IPS-NIHi7 (cell line): Measurements from ENCODE around the gene TUBA8.
"Not testable (repeated sequence)": the region's sequence is repeated elsewhere in the genome, so short reads cannot be mapped to it uniquely, and the experiment has no call there.

Experiments used
- DNase-seq: peaks from one replicate; pipeline ENCODE4 v3.0.0; 2012; ENCODE audit warnings: mixed read lengths; ENCODE audit errors: extremely low spot score

The TUBA8 gene

DNA sequence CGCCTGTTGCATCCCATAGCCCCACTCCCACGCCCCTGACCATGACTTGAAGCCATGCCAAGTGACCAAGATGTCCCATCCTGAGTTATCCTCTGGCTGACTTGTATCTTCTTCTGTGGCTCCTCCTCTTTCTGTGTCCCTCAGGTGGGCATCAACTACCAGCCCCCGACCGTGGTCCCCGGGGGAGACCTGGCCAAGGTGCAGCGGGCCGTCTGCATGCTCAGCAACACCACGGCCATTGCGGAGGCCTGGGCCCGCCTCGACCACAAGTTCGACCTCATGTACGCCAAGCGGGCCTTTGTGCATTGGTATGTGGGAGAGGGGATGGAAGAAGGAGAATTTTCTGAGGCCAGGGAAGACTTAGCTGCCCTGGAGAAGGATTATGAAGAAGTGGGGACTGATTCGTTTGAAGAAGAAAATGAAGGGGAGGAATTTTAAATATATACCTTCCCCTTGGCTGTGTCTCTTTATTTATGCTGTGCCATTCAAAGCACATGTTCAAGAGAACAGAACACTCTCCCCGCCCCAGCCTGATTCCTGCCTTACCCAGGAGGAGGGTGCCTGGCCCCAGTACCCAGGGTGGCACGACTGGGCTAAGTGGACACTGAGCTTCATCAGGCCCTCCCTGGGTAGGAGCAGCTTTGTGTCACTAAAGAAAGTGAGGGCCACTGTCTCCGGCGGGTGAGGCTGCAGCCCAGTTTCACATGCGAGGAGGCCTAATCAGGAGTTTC lies 20.3 kb downstream of the TUBA8 start:
- no peak for DNase-seq

DNA sequence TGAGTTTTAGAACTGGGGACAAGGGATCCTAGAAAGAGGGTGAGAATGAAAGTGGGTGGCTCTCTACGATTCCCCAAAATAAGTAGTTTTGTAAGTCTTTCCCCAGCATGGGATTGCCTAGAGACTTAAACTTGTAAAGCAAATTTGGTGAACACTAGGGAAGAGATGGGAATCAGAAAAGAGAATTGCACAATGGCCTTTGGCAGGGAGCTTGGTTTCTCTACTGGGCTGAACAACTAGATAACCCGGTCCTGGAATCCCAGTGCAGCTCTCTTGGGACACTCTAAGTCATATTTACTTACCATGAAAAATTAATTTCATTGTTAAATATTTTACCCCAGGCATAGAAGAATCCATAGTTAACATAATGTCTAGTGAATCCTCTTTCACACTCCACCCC lies 22.8 kb downstream of the TUBA8 start:
- no peak for DNase-seq

DNA sequence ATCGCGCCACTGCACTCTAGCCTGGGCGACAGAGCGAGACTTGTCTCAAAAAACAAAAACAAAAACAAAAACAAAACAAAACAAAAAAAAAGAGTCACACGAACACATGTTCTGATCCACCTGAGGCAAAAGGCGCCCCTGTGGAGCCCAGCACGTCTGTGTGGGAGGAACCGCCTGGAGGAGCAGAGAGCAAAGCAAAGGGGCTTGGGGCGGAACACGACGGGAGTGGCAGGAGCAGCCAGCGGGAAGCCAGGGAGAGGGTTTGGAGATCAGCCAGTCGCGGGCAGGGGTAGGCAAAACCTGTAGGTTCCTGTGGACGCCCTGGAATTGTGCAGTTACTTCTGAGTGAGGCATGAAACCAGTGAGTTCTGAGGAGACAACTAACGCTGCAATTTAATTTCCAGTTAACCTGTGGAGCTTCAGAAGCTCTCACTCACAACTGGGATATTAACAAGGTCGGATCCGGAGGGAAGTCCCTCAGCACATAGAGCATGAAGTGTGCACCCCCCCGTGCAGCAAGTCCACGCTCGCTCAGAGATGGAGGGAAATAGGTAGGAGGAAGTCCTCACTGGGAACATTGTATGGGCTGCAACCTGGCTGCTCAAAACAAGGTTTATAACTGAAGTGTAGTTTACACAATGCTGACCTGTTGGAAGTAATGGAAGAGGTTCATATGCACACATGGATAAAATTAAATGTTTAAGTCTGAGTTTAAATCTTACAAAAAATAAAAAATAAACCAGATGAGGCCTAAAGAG lies 26.1 kb downstream of the TUBA8 start:
- no peak for DNase-seq

DNA sequence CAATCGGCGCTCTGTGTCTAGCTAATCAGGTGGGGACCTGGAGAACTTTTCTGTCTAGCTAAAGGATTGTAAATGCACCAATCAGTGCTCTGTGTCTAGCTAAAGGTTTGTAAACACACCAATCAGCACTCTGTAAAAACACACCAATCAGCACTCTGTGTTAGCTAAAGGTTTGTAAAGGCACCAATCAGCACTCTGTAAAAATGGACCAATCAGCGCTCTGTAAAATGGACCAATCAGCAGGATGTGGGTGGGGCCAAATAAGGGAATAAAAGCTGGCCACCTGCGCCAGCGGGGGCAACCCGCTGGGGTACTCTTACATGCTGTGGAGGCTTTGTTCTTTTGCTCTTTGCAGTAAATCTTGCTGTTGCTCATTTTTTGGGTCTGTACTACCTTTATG lies 30.4 kb downstream of the TUBA8 start:
- DNase-seq: not testable (repeated sequence)

DNA sequence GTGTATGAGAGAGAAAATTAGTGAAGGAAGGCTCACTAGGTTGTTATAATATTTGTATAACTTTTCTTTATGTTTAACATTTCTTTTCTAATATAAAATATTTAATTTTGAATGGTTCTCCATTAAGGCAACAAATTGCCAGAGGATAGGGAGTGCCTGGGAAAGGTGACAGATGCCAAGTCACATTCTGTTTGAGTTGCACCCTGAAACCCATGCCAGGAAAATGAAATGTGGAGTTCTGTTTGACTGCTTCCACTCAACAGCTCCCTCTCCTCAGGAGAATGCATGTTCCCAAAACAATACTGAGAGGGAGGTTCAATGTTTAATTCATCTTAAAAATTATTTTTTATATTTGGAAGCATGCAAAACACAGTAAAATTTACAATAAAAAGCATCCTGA lies 33.5 kb downstream of the TUBA8 start:
- no peak for DNase-seq

DNA sequence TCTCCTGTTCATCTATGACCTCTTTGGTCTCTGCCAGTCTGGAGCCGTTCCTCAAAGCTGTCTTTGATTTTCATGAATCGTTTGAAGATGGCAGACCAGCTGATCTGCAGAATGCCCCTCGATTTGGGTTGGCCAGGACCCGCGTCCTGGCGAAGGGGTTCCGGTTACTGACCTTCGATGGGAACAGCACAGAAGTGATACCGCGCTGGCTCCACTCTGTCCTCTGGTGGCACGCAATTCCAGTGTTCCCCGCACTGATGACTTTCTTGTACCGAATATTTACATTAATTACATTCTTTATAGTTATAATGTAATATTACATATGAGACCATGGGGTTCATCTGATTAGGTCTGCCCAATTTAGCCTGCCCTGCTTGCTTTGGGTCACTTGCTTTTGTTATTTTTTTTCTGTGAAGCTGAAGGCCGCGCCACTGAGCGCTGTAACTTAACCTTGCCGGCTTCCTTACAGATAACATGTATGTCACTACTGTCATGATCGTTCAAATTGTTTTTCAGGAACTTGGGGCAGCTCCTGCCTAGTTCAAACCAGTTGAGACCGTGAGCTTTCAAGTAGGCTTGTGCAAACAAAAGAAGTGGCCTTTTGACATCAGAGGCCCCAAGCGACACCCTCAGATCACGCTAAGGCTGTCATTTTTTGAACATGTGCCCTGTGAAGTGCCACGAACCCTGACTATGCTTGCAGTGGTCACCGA lies 35.2 kb downstream of the TUBA8 start:
- no peak for DNase-seq

DNA sequence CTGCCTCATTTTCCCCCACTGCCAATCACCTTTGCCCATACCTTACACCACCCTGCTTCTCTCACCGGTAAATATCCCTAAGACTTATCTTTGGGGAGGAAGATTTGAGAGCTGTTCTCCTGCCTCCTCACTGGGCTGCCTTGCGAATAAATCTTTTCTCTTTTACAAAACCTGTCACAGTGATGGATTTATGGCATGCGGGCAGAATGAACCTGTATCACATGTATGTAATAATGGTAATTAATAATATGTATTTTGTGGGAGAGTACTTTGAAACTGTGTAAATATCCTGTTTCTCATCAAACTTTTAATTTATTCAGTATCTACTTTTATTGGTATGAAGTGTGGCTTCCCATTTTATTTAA lies 35.8 kb downstream of the TUBA8 start:
- DNase-seq: no peak

DNA sequence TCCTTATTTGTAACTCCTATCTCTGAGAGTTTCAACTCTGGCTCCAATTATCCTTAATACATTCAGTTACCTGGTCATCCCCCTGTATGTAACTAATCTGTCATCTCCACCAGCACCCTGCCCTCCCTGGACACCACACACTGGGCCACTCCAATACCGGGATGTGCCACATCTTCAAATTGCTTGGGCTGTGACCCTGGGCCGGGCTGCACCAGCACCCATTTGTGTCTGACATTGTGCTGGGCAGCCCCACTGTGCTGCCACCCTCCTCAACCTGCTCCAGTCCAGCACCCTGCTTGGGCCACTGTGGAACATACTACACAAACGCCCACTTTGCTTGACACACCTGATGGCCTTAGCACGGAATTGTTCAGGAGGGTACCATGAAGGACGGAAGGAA lies 37.2 kb downstream of the TUBA8 start:
- DNase-seq: no peak

DNA sequence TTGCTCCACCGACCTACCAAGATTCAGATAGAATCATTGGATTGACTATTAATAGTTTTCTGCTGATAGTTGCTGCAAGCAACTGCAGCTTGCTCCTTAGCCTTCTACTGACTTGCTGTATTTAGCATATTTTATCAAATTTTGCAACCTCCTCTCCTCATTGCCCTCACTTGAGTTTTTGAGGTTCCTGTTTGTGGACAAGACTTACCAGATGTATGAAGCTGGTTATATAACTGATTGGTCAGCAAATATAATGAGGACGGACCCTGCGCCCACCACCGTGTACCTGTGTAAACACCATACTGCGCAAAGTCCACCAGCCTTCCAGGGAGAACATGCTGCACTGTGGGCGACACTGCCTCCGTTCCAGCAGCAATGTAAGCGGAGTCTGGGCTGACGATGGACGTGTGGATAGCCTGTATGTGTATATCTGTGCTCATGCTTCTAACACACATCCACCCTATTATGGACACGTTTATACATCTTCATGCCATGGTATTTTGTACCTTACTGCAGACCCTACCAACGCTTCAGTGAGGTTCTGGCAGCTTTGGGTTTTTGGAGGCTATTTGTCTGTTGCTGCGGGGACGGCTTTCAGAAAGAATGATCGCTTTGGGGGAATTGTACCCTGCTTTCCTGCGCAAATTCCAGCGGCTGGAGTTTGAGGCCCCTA lies 37.8 kb downstream of the TUBA8 start:
- DNase-seq: no peak

DNA sequence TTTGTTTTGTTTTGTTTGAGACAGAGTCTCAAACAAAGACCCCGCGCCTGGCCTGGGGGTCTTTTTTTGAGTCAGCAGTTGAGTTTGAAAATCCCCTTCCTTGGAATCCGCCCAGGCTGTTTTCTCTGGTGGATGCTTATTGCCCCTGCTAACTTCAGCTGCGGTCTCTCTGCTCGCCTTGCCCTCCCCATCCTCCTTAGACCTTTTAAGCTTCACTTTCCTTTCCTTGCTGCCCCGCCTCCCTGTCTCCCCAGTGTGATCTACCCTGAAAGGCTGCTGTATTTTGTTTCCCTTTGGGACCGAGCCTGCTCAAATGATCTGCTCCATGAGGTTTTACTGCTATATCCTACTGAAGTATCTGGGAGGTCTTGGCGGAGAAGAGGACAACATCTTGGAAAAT lies 41.9 kb downstream of the TUBA8 start:
- no peak for DNase-seq

DNA sequence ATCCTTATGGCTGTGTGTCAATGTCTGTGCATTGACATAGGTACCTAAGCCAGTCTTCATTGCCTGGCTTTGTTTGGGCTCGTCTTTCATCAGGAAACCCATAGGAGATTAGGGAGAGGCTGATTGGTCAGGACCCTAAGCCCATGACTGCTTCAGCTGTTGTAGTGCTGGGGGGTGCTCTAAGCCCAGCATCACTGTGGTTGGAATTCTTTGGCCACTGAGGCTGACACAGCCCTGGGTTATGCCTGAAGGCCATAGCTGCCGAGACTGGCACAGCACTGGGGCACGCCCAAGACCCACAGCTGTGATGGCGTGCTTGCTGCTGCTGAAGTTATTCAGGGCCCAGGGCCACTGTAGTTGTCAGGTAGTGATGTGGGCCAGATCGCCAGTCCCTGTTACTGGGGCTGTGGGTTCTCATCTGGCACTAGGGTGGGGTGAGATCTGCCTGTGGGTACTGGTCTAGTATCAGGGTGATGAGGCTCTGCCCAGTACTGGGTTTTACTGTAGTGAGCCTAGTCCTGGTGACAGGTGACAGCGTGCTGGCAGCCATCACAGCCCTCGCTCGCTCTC lies 44.3 kb downstream of the TUBA8 start:
- no peak for DNase-seq

DNA sequence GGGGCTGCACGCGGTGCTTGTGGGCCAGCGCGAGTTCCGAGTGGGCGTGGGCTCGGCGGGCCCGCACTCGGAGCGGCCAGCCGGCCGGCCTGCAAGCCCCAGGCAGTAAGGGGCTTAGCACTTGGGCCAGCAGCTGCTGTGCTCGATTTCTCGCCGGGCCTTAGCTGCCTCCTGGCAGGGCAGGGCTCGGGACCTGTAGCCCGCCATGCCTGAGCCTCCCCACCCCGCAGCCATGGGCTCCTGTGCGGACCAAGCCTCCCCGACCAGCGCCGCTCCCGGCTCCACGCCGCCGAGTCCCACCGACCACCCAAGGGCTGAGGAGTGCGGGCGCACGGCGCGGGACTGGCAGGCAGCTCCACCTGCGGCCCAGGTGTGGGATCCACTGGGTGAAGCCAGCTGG lies 44.9 kb downstream of the TUBA8 start:
- DNase-seq: not testable (repeated sequence)

DNA sequence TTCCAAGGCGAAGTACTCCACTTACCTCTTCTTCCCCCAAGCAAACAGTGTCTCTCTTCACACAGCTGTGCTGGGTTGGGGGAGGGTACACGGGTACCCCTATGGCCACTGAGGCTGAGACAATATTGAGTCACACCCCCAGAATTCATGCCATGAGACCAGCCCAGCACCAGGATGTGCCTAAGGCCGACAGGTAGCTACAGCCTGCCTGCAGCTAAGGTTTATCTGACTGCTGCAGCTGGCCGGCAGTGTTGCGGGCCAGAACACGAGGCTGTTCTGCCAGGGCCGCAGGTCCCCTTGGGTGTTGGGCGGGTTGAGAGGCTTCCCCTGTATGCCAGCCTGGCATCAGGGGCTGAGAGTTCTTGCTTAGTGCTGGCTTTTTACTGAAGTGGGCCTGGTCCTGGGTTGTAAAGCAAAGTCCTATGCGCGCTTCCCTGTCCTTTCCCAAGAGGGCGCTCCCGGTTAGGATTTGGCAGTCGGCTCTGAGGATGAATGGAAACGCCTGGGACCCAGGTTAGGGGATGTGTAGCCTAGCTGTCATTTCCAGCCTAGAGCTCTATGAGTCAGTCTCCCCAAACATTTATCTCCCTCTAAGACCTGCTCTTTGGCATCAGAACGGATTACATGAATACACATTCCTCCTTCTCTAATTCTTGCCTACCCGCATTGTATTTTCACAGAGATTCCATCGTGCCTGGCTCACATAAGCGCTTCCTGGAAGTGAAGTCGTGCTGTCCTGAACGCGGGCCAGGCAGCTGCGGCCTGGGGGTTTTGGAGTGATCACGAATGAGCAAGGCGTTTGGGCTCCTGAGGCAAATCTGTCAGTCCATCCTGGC lies 46.5 kb downstream of the TUBA8 start:
- peak; percentile 92 for DNase-seq

DNA sequence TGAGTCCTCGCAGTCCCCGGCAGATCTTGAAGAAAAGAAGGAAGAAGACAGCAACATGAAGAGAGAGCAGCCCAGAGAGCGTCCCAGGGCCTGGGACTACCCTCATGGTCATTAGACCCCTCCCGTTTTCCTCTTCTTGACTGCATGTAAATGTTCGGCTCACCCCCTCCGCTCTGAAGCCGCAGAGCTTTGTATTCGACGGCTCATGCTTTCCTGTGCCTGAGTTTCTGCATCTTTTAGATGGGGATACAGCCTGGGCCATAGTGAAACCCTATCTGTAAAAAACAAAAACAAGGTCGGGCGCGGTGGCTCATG lies 47.1 kb downstream of the TUBA8 start:
- peak; percentile 42 for DNase-seq

DNA sequence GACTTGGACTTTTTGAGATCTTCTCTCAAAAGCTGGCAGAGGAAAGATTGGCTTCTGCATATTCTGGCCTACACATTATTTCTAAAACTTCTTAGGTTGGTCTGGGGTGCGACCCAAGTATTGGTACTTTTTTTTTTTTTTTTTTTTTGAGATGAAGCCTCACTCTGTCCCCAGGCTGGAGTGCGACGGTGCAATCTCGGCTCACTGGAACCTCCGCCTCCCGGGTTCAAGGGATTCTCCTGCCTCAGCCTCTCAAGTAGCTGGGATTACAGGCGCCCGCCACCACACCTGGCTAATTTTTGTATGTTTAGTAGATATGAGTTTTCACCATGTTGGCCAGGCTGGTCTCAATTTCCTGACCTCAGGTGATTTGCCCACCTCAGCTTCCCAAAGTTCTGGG lies 50.0 kb downstream of the TUBA8 start:
- not testable (repeated sequence) for DNase-seq

DNA sequence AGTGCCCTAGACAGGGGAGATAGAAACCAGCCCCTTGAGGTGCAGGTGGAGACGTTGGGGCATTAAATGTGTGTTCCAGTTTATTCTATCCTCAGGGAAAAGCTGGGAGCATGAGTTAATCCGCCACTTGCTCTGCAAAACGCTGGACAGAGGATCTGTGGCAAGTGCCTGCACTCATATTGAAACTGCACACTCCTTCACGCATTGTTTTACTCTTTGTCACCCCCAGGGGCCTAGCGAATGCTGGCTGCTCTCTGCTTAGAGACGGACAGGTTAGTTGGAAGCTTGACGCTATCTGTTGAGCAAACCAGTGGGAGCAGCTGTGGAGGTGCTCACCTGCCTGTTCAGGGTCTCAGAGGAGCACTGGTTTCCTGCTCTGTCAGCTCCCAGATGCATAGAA lies 53.2 kb downstream of the TUBA8 start:
- DNase-seq: not testable (repeated sequence)

DNA sequence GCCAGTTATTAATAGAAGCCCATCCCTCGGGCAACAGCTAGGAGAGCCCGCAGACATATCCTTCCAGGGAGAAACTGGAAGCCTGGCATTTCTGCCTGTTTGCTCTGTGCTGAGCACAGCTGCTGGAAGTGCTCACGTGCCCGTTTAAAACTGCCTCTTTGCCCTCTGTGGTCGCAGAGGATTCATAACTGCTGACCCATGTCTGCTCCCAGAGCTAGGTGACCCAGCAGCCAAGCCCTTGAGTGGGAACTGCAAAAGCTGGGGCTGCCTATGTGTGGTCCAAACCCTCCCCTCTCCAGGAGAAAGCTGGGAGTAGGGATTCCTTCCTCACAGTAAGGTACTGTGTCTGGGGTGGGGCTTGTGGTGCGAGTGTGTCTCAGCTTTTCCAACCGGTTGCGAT lies 54.0 kb downstream of the TUBA8 start:
- DNase-seq: not testable (repeated sequence)

DNA sequence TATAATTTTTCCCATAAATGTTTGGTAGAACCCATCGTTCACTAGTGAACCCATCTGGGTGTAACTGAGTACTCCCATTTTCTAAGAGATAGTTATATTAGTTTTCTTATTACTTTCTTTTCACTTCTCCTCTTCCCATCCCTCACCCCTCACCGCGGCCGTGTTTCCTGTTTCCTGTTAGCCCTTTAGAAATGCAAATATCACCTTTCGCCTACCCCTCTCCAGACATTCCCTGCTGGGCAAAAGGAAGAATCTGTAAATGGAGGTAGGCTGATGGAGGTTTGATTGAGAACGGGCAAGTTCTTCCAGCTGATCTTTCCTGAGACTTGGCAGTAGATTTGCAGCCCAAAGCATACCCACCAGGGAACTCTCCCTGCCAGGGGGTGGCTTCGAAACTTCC lies 54.7 kb downstream of the TUBA8 start:
- DNase-seq: not testable (repeated sequence)

DNA sequence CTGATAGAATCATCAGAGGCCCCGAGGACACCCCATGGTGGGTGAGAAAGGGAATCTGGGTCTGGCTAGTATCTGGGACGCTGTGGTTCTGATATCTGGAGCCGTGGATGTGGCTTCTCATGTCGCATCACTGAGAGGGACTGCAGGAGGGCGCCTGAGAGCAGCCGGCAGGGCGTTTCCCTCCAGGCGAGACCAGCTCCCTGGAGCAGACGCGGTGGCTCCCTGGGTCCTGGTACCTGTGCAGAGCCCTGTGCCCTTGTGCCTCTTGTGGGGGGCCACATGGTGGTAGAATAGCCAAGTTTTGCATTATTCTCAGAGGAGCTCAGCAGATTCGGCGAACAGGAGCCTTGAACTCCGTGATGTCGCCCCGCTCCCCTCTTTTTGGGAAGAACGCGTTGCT lies 59.7 kb downstream of the TUBA8 start:
- DNase-seq: not testable (repeated sequence)

DNA sequence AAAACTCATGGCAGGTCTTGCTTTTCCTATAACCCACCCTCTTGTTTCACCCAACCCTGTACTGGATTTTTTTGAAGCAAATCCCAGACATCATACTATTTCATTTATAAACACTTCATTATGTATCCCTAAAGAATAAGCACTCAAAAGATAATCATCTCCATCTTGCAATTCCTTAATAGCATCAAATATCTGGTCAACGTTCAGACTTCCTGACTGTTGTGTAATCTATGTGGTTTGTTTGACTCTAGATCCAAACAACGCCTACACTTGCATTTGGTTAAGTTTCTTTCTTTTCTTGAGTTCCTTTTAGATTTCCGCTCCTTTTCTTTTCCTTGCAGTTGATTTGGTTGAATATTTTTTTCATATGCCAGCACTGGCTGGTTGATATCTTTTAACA lies 61.6 kb downstream of the TUBA8 start:
- not testable (repeated sequence) for DNase-seq

DNA sequence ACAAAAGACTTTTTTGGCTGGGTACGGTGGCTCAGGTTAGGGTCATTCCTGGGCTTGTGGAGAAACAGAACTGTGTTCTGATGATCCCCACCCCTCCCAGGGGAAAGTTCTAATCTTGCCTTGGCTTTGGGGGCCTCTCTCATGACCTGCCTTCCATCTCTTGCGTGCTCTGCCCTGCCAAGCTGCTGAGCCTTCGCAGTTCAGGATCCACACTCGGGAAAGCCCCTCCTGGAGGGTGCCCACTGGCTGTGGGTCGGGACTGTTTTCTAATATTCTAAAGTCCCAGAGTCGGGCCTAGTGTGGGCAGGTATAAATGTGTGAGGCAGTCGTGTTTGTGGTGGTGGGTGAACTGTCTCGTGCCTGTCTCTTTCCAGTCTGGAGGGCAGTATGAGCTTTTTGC lies 62.2 kb downstream of the TUBA8 start:
- not testable (repeated sequence) for DNase-seq
